Prostate gland (tissue), 2 donors: Measurements from ENCODE around the gene ESRRB. TPM values are rescaled to one million over a fixed set of nuclear protein-coding genes. Genes with fewer than 3 reads are reported as not detected.

ENCODE experiments used
- DNase-seq: peaks from one replicate; pipeline ENCODE4 v3.0.0-alpha.2; 2019; ENCODE audit warnings: low spot score
- H3K27ac ChIP-seq, 2 donors: fragments of 200-600 bp; sonication (generic); 2 replicates each; pipeline ENCODE4 v1.5.1; 2017 to 2019
- H3K27me3 ChIP-seq: fragments of 200-600 bp; sonication (generic); replicated peaks from 2 replicates; pipeline ENCODE4 v1.5.1; 2019; ENCODE audit not compliant: insufficient read depth
- H3K36me3 ChIP-seq, 2 donors: fragments of 200-600 bp; sonication (generic); 1 replicate in 1 of 2; 2 replicates in 1 of 2; pipeline versions ENCODE4 v1.5.1 to v1.8.1; 2017 to 2019
- H3K4me1 ChIP-seq: fragments of 200-600 bp; sonication (generic); replicated peaks from 2 replicates; pipeline ENCODE4 v1.5.1; 2019
- H3K4me3 ChIP-seq, 2 donors: fragments of 200-600 bp; sonication (generic); 2 replicates each; pipeline ENCODE4 v1.5.1; 2017 to 2019
- H3K9me3 ChIP-seq: fragments of 200-600 bp; sonication (generic); 2 replicates; pipeline ENCODE4 v1.5.1; 2017
- CTCF ChIP-seq, 4 experiments: fragments of 200-600 bp in 2 of 4; fragments of 450-650 bp in 2 of 4; sonication (generic) in 2 of 4; IDR thresholded peaks; 1 replicate in 3 of 4; 2 replicates in 1 of 4; pipeline ENCODE4 v1.5.1; 2016 to 2019; ENCODE audit warnings: antibody characterized with exemption in 4 of 4, mild to moderate bottlenecking in 2 of 4, moderate library complexity in 2 of 4
- POLR2A ChIP-seq: fragments of 450-650 bp; IDR thresholded peaks from one replicate; pipeline ENCODE4 v1.6.1; 2016; ENCODE audit warnings: antibody characterized with exemption, mild to moderate bottlenecking
- POLR2AphosphoS5 ChIP-seq: sonication (generic); formaldehyde crosslinking; IDR thresholded peaks from one replicate; pipeline ENCODE4 v1.6.1; 2017; ENCODE audit warnings: antibody characterized with exemption
- WGBS: methylation state at CpG from one replicate; pipeline ENCODE4 v1.1.5; 2018; 5-methylcytosine and 5-hydroxymethylcytosine counted together
- intact Hi-C: fragments of 100-400 bp; cut with DNase I; formaldehyde crosslinking; loops from one replicate; pipeline ENCODE4 v1.14.2; 2022
- total RNA-seq, 2 donors: library from RNA; depleted of rRNA; stranded (reverse); fragments of >200 nt; gene quantifications; one replicate each; pipeline ENCODE4 v1.1.0, GENCODE V29; 2016

Gene ESRRB
- total RNA-seq, 2 donors from 2014 or later: 0.32 TPM; not detected in 1

- Histone ChIP-seq H3K36me3 (no peaks in the 10 kb centered on the region), H3K27ac (no peak overlapping the region), H3K9me3 (no peaks in the 10 kb centered on the region), H3K4me1 (no peaks in the 10 kb centered on the region), H3K4me3 (no peak overlapping the region), H3K27me3 (no peaks in the 10 kb centered on the region)
- 65% methylated on average over 10 of the region's 10 CpGs for WGBS
- no peak for DNase-seq
- intact Hi-C loops: no loop called here
- no peak for TF ChIP-seq POLR2AphosphoS5
- TF ChIP-seq POLR2A: no peak
- no peak for TF ChIP-seq CTCF (IDR thresholded peaks at IDR 0.05)
Observed at GRCh38 chr14:76490735-76491134, 114.8 kb downstream of the ESRRB start.

GRCh38 chr14:76491172-76491930 lies 115.4 kb downstream of the ESRRB start:
- intact Hi-C loops: no loop called here
- Histone ChIP-seq H3K27ac (no peak overlapping the region), H3K4me1 (no peaks in the 10 kb centered on the region), H3K4me3 (no peak overlapping the region), H3K36me3 (no peaks in the 10 kb centered on the region), H3K9me3 (no peaks in the 10 kb centered on the region), H3K27me3 (no peaks in the 10 kb centered on the region)
- 87% methylated on average over 22 of the region's 22 CpGs for WGBS
- no peak for TF ChIP-seq CTCF (IDR thresholded peaks at IDR 0.05)
- no peak for TF ChIP-seq POLR2AphosphoS5
- no peak for TF ChIP-seq POLR2A
- no peak for DNase-seq

- H3K9me3 ChIP-seq: no peaks in the 10 kb centered on the region
- no peak overlapping the region for H3K4me3 ChIP-seq
- H3K4me1 ChIP-seq: no peaks in the 10 kb centered on the region
- intact Hi-C loops: no loop called here
- no peaks in the 10 kb centered on the region for H3K36me3 ChIP-seq
- TF ChIP-seq POLR2A: no peak
- TF ChIP-seq CTCF (IDR thresholded peaks at IDR 0.05): no peak
- no peak for TF ChIP-seq POLR2AphosphoS5
- DNase-seq: no peak
- WGBS: 88% methylated on average over 2 of the region's 2 CpGs
- H3K27me3 ChIP-seq: no peaks in the 10 kb centered on the region
- H3K27ac ChIP-seq: no peak overlapping the region
Observed at GRCh38 chr14:76495983-76496382, 120.0 kb downstream of the ESRRB start.

GRCh38 chr14:76496595-76496994 lies 120.7 kb downstream of the ESRRB start:
- H3K27me3 ChIP-seq: no peaks in the 10 kb centered on the region
- H3K9me3 ChIP-seq: no peaks in the 10 kb centered on the region
- no peaks in the 10 kb centered on the region for H3K4me1 ChIP-seq
- H3K4me3 ChIP-seq: no peak overlapping the region
- WGBS: 78% methylated on average over 6 of the region's 6 CpGs
- no peaks in the 10 kb centered on the region for H3K36me3 ChIP-seq
- TF ChIP-seq CTCF (IDR thresholded peaks at IDR 0.05): no peak
- TF ChIP-seq POLR2A: no peak
- no peak for TF ChIP-seq POLR2AphosphoS5
- DNase-seq: no peak
- H3K27ac ChIP-seq: no peak overlapping the region
- intact Hi-C loops: no loop called here
